ENCODE data around the gene S100A7.

Gene S100A7

GRCh38 chr1:153503766-153504165, 43.3 kb upstream of the S100A7 start:
- H3K27ac ChIP-seq, result no peak overlapping the region
- TF ChIP-seq CTCF (IDR thresholded peaks at IDR 0.05) (no peak), ZFX (IDR thresholded peaks at IDR 0.05; ENCODE audit: borderline replicate concordance) (no peak)

GRCh38 chr1:153498746-153499145, 38.3 kb upstream of the S100A7 start:
- TF ChIP-seq ZFX (IDR thresholded peaks at IDR 0.05; ENCODE audit: borderline replicate concordance), result no peak
- no peak for TF ChIP-seq CTCF (IDR thresholded peaks at IDR 0.05)

GRCh38 chr1:153495536-153495935, 35.1 kb upstream of the S100A7 start:
- TF ChIP-seq ZFX (IDR thresholded peaks at IDR 0.05; ENCODE audit: borderline replicate concordance), result no peak
- TF ChIP-seq CTCF (IDR thresholded peaks at IDR 0.05), result no peak
- no peak overlapping the region for H3K27ac ChIP-seq

More at GRCh38 chr1:153498746-153499145, 38.3 kb upstream of the S100A7 start:
- H3K27ac ChIP-seq, result no peak overlapping the region

- no peak overlapping the region for H3K27ac ChIP-seq
- no peak for TF ChIP-seq ZFX (IDR thresholded peaks at IDR 0.05; ENCODE audit: borderline replicate concordance)
- peak; percentile 97 for TF ChIP-seq CTCF (IDR thresholded peaks at IDR 0.05)
Measured at GRCh38 chr1:153494976-153495535, 34.6 kb upstream of the S100A7 start.

- TF ChIP-seq ZFX (IDR thresholded peaks at IDR 0.05; ENCODE audit: borderline replicate concordance), result no peak
- TF ChIP-seq CTCF (IDR thresholded peaks at IDR 0.05), result no peak
- H3K27ac ChIP-seq, result no peak overlapping the region
Measured at GRCh38 chr1:153493343-153493960, 33.0 kb upstream of the S100A7 start.

- TF ChIP-seq ZFX (IDR thresholded peaks at IDR 0.05; ENCODE audit: borderline replicate concordance) (no peak), CTCF (IDR thresholded peaks at IDR 0.05) (no peak)
- no peak overlapping the region for H3K27ac ChIP-seq
Measured at GRCh38 chr1:153490272-153491051, 30.0 kb upstream of the S100A7 start.

- TF ChIP-seq CTCF (IDR thresholded peaks at IDR 0.05), result no peak
- TF ChIP-seq ZFX (IDR thresholded peaks at IDR 0.05; ENCODE audit: borderline replicate concordance), result no peak
- H3K27ac ChIP-seq, result no peak overlapping the region
Measured at GRCh38 chr1:153488731-153489130, 28.3 kb upstream of the S100A7 start.
